Stimulated activated memory B cell treated with anti-CD40 and anti-IgM and Interleukin-4, amounts not matched to agents 10 μg/mL and 1 μg/mL and 100 μg/mL, for 72 hours (primary cell): ENCODE results near the gene PRKAR1B.

Experiments
- ATAC-seq: fragments of 150-1000 bp; cut with Tn5 transposase; 2 replicates; pipeline ENCODE4 v1.10.0; 2021
- H3K27ac Mint-ChIP-seq: one replicate; pipeline ENCODE4 v1.8.0; 2022; ENCODE audit warnings: mild to moderate bottlenecking, mixed read lengths
- H3K27me3 Mint-ChIP-seq: one replicate; pipeline ENCODE4 v1.8.0; 2022; ENCODE audit warnings: mixed read lengths
- H3K36me3 Mint-ChIP-seq: one replicate; pipeline ENCODE4 v1.8.0; 2022; ENCODE audit warnings: mixed read lengths
- H3K4me1 Mint-ChIP-seq: one replicate; pipeline ENCODE4 v1.8.0; 2022; ENCODE audit warnings: mixed read lengths
- H3K4me3 Mint-ChIP-seq: one replicate; pipeline ENCODE4 v1.8.0; 2022; ENCODE audit warnings: mild to moderate bottlenecking, moderate library complexity, mixed read lengths
- H3K9me3 Mint-ChIP-seq: one replicate; pipeline ENCODE4 v1.8.0; 2022; ENCODE audit warnings: mixed read lengths

Gene PRKAR1B

DNA sequence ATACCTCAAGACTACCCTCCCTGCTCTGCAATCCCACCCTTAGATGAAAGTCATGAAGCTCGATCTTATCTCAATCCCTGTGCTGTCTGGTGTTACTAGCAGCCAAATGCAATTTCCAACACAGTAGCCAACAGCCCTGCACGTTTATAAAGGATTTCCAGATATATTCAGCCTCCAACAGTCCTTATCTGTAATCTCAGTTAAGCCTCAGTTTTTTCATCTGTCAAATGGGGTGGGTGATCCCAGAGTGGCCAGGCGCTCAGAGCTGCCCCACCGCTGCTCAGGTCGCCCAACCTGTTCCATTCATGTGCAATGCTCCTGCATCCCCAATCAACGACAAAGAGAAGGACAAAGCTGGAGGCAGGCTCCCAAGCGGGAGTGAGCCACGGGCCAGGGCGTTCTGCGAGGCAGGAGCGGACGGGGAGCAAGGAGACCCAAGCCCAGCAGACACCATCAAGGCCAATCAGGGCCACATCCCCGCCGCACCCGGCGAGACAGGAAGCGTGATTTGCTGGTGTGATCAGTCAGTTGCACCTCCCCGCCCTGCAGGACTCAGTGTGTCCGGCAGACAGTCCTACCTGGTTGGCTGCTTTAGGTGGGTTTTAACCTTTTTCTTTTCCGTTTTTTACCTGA lies 227.1 kb downstream of the PRKAR1B start:
- Mint-ChIP-seq H3K36me3 (peaks cover 13% of the 10 kb centered on the region), H3K27ac (no peak overlapping the region), H3K4me1 (no peaks in the 10 kb centered on the region), H3K27me3 (no peaks in the 10 kb centered on the region), H3K9me3 (no peaks in the 10 kb centered on the region), H3K4me3 (no peak overlapping the region)
- no peak for ATAC-seq
